IMR-90 (cell line): ENCODE measurements around the gene ORMDL2. TPM values are rescaled to one million over a fixed set of nuclear protein-coding genes. Genes with fewer than 3 reads are reported as not detected.

Experiments
- ATAC-seq: fragments of 200-7000 bp; cut with Tn5 transposase; 2 replicates; pipeline ENCODE4 v1.9.1; 2020; ENCODE audit warnings: low read depth, mild to moderate bottlenecking, moderate library complexity
- BruUV-seq: library from RNA; stranded (reverse); fragments of 400-500 nt; replicated peaks from 2 replicates; lab custom pipeline; 2021; lab: Mats Ljungman, UMichigan
- CTCF ChIA-PET: fragments of 300-600 bp; formaldehyde crosslinking; extraction: SDS; loops from one replicate; lab custom pipeline; 2021; ENCODE audit warnings: antibody characterized with exemption; lab: Yijun Ruan, JAX
- POLR2A ChIA-PET: fragments of 300-600 bp; sonication (Branson Sonifier 250); formaldehyde crosslinking; loops from one replicate; lab custom pipeline; 2022; ENCODE audit warnings: antibody characterized with exemption; ENCODE audit not compliant: unreplicated experiment; lab: Charles Lee
- DNase-seq: peaks from one replicate; pipeline ENCODE4 v3.0.0; 2013
- H2AFZ ChIP-seq: replicated peaks from 2 replicates; pipeline ENCODE3; 2013; ENCODE audit warnings: low read length, mild to moderate bottlenecking; ENCODE audit not compliant: poor library complexity
- H2AK5ac ChIP-seq: 2 replicates; pipeline ENCODE4 v1.6.1; 2013; ENCODE audit warnings: low read depth, low read length, inconsistent platforms
- H2AK9ac ChIP-seq: replicated peaks from 2 replicates; pipeline ENCODE3; 2013; ENCODE audit warnings: mild to moderate bottlenecking, low read depth, low read length, moderate library complexity; ENCODE audit not compliant: poor library complexity
- H2BK120ac ChIP-seq: 2 replicates; pipeline ENCODE4 v1.6.1; 2013; ENCODE audit warnings: low read depth, low read length, inconsistent platforms
- H2BK15ac ChIP-seq: 3 replicates; pipeline ENCODE4 v1.6.1; 2013; ENCODE audit warnings: low read depth, low read length, inconsistent platforms
- H2BK20ac ChIP-seq: 2 replicates; pipeline ENCODE4 v1.6.1; 2013; ENCODE audit warnings: low read depth, mild to moderate bottlenecking, inconsistent platforms, low read length, moderate library complexity
- H2BK5ac ChIP-seq: 2 replicates; pipeline ENCODE4 v1.6.1; 2013; ENCODE audit warnings: mild to moderate bottlenecking, low read depth, low read length, inconsistent platforms; ENCODE audit not compliant: poor library complexity, severe bottlenecking
- H3K14ac ChIP-seq: replicated peaks from 2 replicates; pipeline ENCODE4 v1.6.1; 2013; ENCODE audit warnings: low read depth, low read length, inconsistent platforms
- H3K18ac ChIP-seq: 2 replicates; pipeline ENCODE4 v1.6.1; 2013; ENCODE audit warnings: low read depth, low read length, control low read depth
- H3K23ac ChIP-seq: 2 replicates; pipeline ENCODE4 v1.6.1; 2013; ENCODE audit warnings: low read depth, low read length, inconsistent platforms
- H3K27ac ChIP-seq: 2 replicates; pipeline ENCODE4 v1.5.1; 2013; ENCODE audit warnings: mild to moderate bottlenecking, control low read depth, low read length; ENCODE audit not compliant: insufficient read depth
- H3K27me3 ChIP-seq: 2 replicates; pipeline ENCODE4 v1.6.1; 2013; ENCODE audit warnings: low read length; ENCODE audit not compliant: control insufficient read depth, insufficient read depth
- H3K36me3 ChIP-seq: 2 replicates; pipeline ENCODE4 v1.6.1; 2013; ENCODE audit warnings: low read length, mixed read lengths; ENCODE audit not compliant: control insufficient read depth, insufficient read depth
- H3K4ac ChIP-seq: 2 replicates; pipeline ENCODE4 v1.6.1; 2013; ENCODE audit warnings: low read depth, low read length, inconsistent platforms
- H3K4me1 ChIP-seq: 2 replicates; pipeline ENCODE4 v1.6.1; 2013; ENCODE audit warnings: low read length, mixed read lengths; ENCODE audit not compliant: control insufficient read depth, insufficient read depth
- H3K4me2 ChIP-seq: 2 replicates; pipeline ENCODE4 v1.6.1; 2013; ENCODE audit warnings: low read depth, mild to moderate bottlenecking, control low read depth, low read length, moderate library complexity
- H3K4me3 ChIP-seq: 2 replicates; pipeline ENCODE4 v1.5.1; 2013; ENCODE audit warnings: low read depth, mild to moderate bottlenecking, control low read depth, low read length, moderate library complexity; ENCODE audit not compliant: insufficient read depth
- H3K56ac ChIP-seq: 2 replicates; pipeline ENCODE4 v1.6.1; 2013; ENCODE audit warnings: low read length, inconsistent platforms; ENCODE audit not compliant: insufficient read depth; ENCODE audit errors: extremely low read depth
- H3K79me1 ChIP-seq, 2 experiments: 2 replicates each; pipeline ENCODE4 v1.6.1; 2013; ENCODE audit warnings: low read length in 2 of 2, inconsistent platforms in 1 of 2, low read depth in 1 of 2
- H3K9ac ChIP-seq: 2 replicates; pipeline ENCODE4 v1.6.1; 2013; ENCODE audit warnings: low read depth, low read length, control low read depth
- H3K9me1 ChIP-seq: 2 replicates; pipeline ENCODE4 v1.6.1; 2013; ENCODE audit warnings: low read length, inconsistent platforms; ENCODE audit not compliant: insufficient read depth
- H3K9me3 ChIP-seq: 2 replicates; pipeline ENCODE4 v1.6.1; 2013; ENCODE audit warnings: low read length; ENCODE audit not compliant: control insufficient read depth, insufficient read depth
- H4K20me1 ChIP-seq: 2 replicates; pipeline ENCODE4 v1.6.1; 2013; ENCODE audit warnings: low read length, inconsistent platforms; ENCODE audit not compliant: insufficient read depth
- H4K5ac ChIP-seq: 2 replicates; pipeline ENCODE4 v1.6.1; 2013; ENCODE audit warnings: mild to moderate bottlenecking, low read depth, low read length, control low read depth
- H4K8ac ChIP-seq, 2 experiments: 2 replicates each; pipeline ENCODE4 v1.6.1; 2013; ENCODE audit warnings: low read depth in 2 of 2, low read length in 2 of 2, control low read depth in 1 of 2, inconsistent platforms in 1 of 2
- H4K91ac ChIP-seq: 2 replicates; pipeline ENCODE4 v1.6.1; 2013; ENCODE audit warnings: low read depth, low read length, inconsistent platforms; ENCODE audit not compliant: insufficient read depth
- BHLHE40 ChIP-seq: fragments of 150-350 bp; IDR thresholded peaks from 2 replicates; pipeline ENCODE4 v1.6.1; 2016; ENCODE audit warnings: mild to moderate bottlenecking, low read depth, low read length
- CEBPB ChIP-seq: IDR thresholded peaks from 2 replicates; pipeline ENCODE4 v1.6.1; 2012; ENCODE audit warnings: low read depth, low read length, improper control_type of control experiment
- CHD1 ChIP-seq: IDR thresholded peaks from 2 replicates; pipeline ENCODE4 v1.6.1; 2012; ENCODE audit warnings: low read depth, low read length, improper control_type of control experiment
- FOS ChIP-seq: fragments of 150-350 bp; IDR thresholded peaks from 2 replicates; pipeline ENCODE4 v1.6.1; 2016; ENCODE audit warnings: low read depth, low read length
- MAFK ChIP-seq: IDR thresholded peaks from 2 replicates; pipeline ENCODE4 v1.6.1; 2012; ENCODE audit warnings: low read depth, low read length, improper control_type of control experiment
- MAZ ChIP-seq: IDR thresholded peaks from 2 replicates; pipeline ENCODE4 v1.6.1; 2012; ENCODE audit warnings: low read depth, mild to moderate bottlenecking, low read length, improper control_type of control experiment, moderate library complexity, borderline replicate concordance
- MXI1 ChIP-seq: IDR thresholded peaks from 2 replicates; pipeline ENCODE4 v1.6.1; 2012; ENCODE audit warnings: low read depth, mild to moderate bottlenecking, low read length, moderate library complexity, borderline replicate concordance
- NFE2L2 ChIP-seq: fragments of 150-350 bp; IDR thresholded peaks from 2 replicates; pipeline ENCODE4 v1.6.1; 2016; ENCODE audit warnings: low read depth, mild to moderate bottlenecking, low read length
- POLR2A ChIP-seq: IDR thresholded peaks from 2 replicates; pipeline ENCODE4 v1.6.1; 2012; ENCODE audit warnings: mild to moderate bottlenecking, low read depth, low read length
- RAD21 ChIP-seq: IDR thresholded peaks from 2 replicates; pipeline ENCODE4 v1.6.1; 2012; ENCODE audit warnings: low read length, improper control_type of control experiment
- RCOR1 ChIP-seq: IDR thresholded peaks from 2 replicates; pipeline ENCODE4 v1.6.1; 2012; ENCODE audit warnings: mild to moderate bottlenecking, low read length, improper control_type of control experiment; ENCODE audit not compliant: insufficient replicate concordance
- RFX5 ChIP-seq: IDR thresholded peaks from 2 replicates; pipeline ENCODE4 v1.8.0; 2012; ENCODE audit warnings: low read depth, mild to moderate bottlenecking, low read length, moderate library complexity
- SMC3 ChIP-seq: fragments of 150-350 bp; IDR thresholded peaks from 2 replicates; pipeline ENCODE4 v1.6.1; 2016; ENCODE audit warnings: low read depth, mild to moderate bottlenecking, antibody characterized with exemption, low read length, moderate library complexity
- WGBS, 2 experiments: methylation state at CpG; one replicate each; pipeline versions ENCODE4 v1.1.5 to v1.1.7; 2013; ENCODE audit warnings: missing lambda C conversion rate in 2 of 2; ENCODE audit not compliant: insufficient read length in 1 of 2; ENCODE audit errors: extremely low coverage in 2 of 2; 5-methylcytosine and 5-hydroxymethylcytosine counted together
- dilution Hi-C: fragments of 300-500 bp; cut with HindIII; formaldehyde crosslinking; loops from one replicate; pipeline ENCODE4 v1.14.3; 2018; ENCODE audit warnings: low sequenced_read_pairs; ENCODE audit not compliant: unreplicated experiment
- in situ Hi-C: fragments of 300-500 bp; cut with MboI; formaldehyde crosslinking; loops from 3 replicates; pipeline ENCODE4 v1.14.3; 2019; ENCODE audit warnings: low sequenced_read_pairs, inconsistent platforms, mixed read lengths
- intact Hi-C: fragments of 100-400 bp; cut with micrococcal nuclease; formaldehyde crosslinking; loops from 2 replicates; pipeline ENCODE4 v1.10.0; 2022
- polyA plus RNA-seq, 3 experiments: library from polyadenylated mRNA; depleted of rRNA; stranded (reverse); fragments of >200 nt; gene quantifications; 2 replicates each; pipeline ENCODE4 v1.2.3, GENCODE V29; 2012; ENCODE audit warnings: low replicate concordance in 1 of 3
- total RNA-seq: library from RNA; depleted of rRNA; stranded (reverse); fragments of >200 nt; gene quantifications from 2 replicates; pipeline ENCODE4 v1.2.3, GENCODE V29; 2012
- TF ChIP-seq, protein P1 (sequence below): fragments of 150-350 bp; IDR thresholded peaks from 2 replicates; pipeline ENCODE4 v1.6.1; 2017; ENCODE audit warnings: mild to moderate bottlenecking, antibody characterized with exemption, low read length, low read depth
- TF ChIP-seq, protein P2 (sequence below): fragments of 150-350 bp; IDR thresholded peaks from 2 replicates; pipeline ENCODE4 v1.6.1; 2016; ENCODE audit warnings: low read depth, mild to moderate bottlenecking, low read length, moderate library complexity, borderline replicate concordance
- TF ChIP-seq, protein P3 (sequence below): conservative IDR thresholded peaks from 2 replicates; pipeline ENCODE4 v1.5.1; 2012; ENCODE audit warnings: mild to moderate bottlenecking, low read depth, low read length, improper control_type of control experiment

The ORMDL2 gene
- total and polyA plus RNA-seq, 2 of the 4 experiments (the other 2 are of a cell fraction): 20.4 to 39.7 TPM

DNA sequence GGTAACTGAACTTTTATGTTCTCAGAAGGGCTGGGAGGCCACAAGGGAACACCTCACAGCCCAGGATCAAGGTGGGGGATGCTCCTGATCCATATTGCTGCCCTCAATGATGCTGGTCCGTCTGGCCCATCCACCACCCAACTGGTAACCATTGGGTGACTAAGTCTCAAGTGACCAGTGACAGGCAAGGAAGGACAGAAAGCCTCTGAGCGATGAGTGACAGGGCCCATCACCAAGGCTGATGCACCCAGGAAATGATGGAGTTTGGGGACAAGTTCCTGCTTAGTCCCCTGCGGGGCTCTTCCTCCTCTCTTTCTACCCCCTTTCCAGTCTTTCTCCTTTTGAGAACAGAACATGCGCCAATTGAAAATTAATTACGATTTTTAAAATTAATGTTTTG, 27.5 kb downstream of the ORMDL2 start:
- Histone ChIP-seq H2BK15ac (0 out of 3 replicates have a peak overlapping the region, but pooled peaks have one; percentile 50), H4K8ac (no peak overlapping the region), H4K5ac (no peak overlapping the region), H3K23ac (no peak overlapping the region), H3K27me3 (no peaks in the 10 kb centered on the region), H3K18ac (no peak overlapping the region), H3K4me1 (peaks cover 21% of the 10 kb centered on the region), H3K9me3 (no peaks in the 10 kb centered on the region), H3K36me3 (peaks cover 6% of the 10 kb centered on the region), H2AK5ac (peak overlapping the region; percentile 66), H3K4me3 (no peak overlapping the region), H3K27ac (no peak overlapping the region), H3K4me2 (no peak overlapping the region), H3K56ac (no peak overlapping the region), H2BK120ac (no peak overlapping the region), H4K91ac (no peak overlapping the region; the same call in 1 of the 2 replicates), H3K79me1 (peaks cover 17 to 31% of the 10 kb centered on the region in 2 experiments), H3K9me1 (peaks cover 22% of the 10 kb centered on the region), H3K14ac (no peak overlapping the region), H3K4ac (no peak overlapping the region), H2BK5ac (no peak overlapping the region), H2AK9ac (no peak overlapping the region), H4K20me1 (no peaks in the 10 kb centered on the region), H2BK20ac (peak overlapping the region; percentile 13; the same call in 1 of the 2 replicates), H3K9ac (no peak overlapping the region), H2AFZ (no peak overlapping the region)
- intact Hi-C loops: no loop called here
- ChIA-PET POLR2A (no interaction called here), CTCF (interaction anchor here (1.0 kb wide), 1 partner anchor 85 kb away, joined by 3 read pairs; no protein-coding TSS in a partner anchor)
- in situ Hi-C loops: no loop called here
- DNase-seq: no peak
- no peak for ATAC-seq
- no TSS peak for BruUV-seq
- no peak for TF ChIP-seq RFX5
- TF ChIP-seq RAD21: no peak
- no peak for TF ChIP-seq POLR2A
- no peak for TF ChIP-seq MXI1
- no peak for TF ChIP-seq RCOR1
- TF ChIP-seq FOS: no peak
- TF ChIP-seq, protein P1, sequence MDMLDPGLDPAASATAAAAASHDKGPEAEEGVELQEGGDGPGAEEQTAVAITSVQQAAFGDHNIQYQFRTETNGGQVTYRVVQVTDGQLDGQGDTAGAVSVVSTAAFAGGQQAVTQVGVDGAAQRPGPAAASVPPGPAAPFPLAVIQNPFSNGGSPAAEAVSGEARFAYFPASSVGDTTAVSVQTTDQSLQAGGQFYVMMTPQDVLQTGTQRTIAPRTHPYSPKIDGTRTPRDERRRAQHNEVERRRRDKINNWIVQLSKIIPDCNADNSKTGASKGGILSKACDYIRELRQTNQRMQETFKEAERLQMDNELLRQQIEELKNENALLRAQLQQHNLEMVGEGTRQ: no peak
- TF ChIP-seq BHLHE40: no peak
- TF ChIP-seq, protein P2, sequence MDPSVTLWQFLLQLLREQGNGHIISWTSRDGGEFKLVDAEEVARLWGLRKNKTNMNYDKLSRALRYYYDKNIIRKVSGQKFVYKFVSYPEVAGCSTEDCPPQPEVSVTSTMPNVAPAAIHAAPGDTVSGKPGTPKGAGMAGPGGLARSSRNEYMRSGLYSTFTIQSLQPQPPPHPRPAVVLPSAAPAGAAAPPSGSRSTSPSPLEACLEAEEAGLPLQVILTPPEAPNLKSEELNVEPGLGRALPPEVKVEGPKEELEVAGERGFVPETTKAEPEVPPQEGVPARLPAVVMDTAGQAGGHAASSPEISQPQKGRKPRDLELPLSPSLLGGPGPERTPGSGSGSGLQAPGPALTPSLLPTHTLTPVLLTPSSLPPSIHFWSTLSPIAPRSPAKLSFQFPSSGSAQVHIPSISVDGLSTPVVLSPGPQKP: no peak
- no peak for TF ChIP-seq MAFK
- no peak for TF ChIP-seq CHD1
- no peak for TF ChIP-seq MAZ
- TF ChIP-seq, protein P3, sequence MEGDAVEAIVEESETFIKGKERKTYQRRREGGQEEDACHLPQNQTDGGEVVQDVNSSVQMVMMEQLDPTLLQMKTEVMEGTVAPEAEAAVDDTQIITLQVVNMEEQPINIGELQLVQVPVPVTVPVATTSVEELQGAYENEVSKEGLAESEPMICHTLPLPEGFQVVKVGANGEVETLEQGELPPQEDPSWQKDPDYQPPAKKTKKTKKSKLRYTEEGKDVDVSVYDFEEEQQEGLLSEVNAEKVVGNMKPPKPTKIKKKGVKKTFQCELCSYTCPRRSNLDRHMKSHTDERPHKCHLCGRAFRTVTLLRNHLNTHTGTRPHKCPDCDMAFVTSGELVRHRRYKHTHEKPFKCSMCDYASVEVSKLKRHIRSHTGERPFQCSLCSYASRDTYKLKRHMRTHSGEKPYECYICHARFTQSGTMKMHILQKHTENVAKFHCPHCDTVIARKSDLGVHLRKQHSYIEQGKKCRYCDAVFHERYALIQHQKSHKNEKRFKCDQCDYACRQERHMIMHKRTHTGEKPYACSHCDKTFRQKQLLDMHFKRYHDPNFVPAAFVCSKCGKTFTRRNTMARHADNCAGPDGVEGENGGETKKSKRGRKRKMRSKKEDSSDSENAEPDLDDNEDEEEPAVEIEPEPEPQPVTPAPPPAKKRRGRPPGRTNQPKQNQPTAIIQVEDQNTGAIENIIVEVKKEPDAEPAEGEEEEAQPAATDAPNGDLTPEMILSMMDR: no peak
- TF ChIP-seq CEBPB: no peak
- no peak for TF ChIP-seq NFE2L2
- TF ChIP-seq SMC3: no peak
- dilution Hi-C loops: no loop called here
- WGBS, 2 experiments: no CpG with 5 or more reads among the region's 5 CpGs
